GM10266 (cell line): Measurements from ENCODE around the gene TMEM52.
A peak's percentile ranks its signal among the peaks of the same experiment; 100 is the strongest.

ENCODE experiments used
- DNase-seq: peaks from one replicate; pipeline ENCODE4 v3.0.0; 2012; ENCODE audit errors: extremely low spot score
- CTCF ChIP-seq: IDR thresholded peaks from 2 replicates; pipeline ENCODE4 v1.5.1; 2012; ENCODE audit warnings: mild to moderate bottlenecking, low read depth; ENCODE audit not compliant: control insufficient read depth, insufficient read depth; ENCODE audit errors: missing control alignments

TMEM52 gene

GRCh38 chr1:1962752-1963151 is 43.7 kb upstream of the TMEM52 start:
- no peak for TF ChIP-seq CTCF

DNA sequence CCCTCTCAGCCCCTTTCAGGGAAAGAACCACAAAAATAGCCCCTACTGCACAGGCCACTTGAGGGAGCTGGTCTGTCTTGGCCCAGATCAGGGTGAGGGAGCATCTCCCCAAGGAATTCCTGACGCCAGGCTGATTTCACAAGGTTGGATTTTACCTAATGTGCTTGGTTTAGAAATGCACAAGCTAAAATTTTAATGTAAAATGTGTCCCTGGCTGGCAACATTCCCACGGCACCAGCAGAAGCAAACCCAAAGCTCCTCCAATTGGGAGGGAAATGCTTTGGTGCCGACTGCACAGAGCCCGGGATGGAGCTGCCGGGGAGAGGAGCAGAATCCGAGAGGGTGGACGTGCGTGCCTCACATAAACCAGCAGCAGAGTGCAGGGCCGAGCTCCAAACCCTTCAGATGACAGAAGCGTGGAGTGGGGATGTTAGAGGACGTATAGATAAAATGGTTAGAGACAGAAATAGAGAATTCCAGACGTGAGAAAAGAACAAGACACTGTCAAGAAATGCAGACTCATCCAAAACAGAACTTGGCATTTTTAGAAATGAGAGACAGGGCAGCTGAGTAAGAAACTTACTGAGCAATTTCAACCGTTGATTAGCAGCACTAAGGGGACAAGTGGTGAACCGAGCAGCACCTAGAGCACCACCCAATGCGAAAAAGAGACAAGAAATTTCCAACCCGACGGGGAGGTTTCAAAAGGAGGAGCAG is 41.6 kb upstream of the TMEM52 start:
- DNase-seq = no peak
- no peak for TF ChIP-seq CTCF

More at GRCh38 chr1:1962752-1963151, 43.7 kb upstream of the TMEM52 start:
- DNase-seq = no peak

- peak; percentile 86 for DNase-seq
- peak; percentile 70 for TF ChIP-seq CTCF
Measured at GRCh38 chr1:1959840-1960479, 40.9 kb upstream of the TMEM52 start.

GRCh38 chr1:1959459-1959839 is 40.4 kb upstream of the TMEM52 start:
- DNase-seq = no peak
- no peak for TF ChIP-seq CTCF

GRCh38 chr1:1958071-1958541 is 39.0 kb upstream of the TMEM52 start:
- DNase-seq = no peak
- no peak for TF ChIP-seq CTCF

- no peak for DNase-seq
- TF ChIP-seq CTCF = no peak
Measured at GRCh38 chr1:1957533-1957961, 38.5 kb upstream of the TMEM52 start.
